GM12873 (cell line): ENCODE measurements around the gene SLF2.
A peak's percentile ranks its signal among the peaks of the same experiment; 100 is the strongest.

Experiments
- CTCF ChIP-seq: IDR thresholded peaks from 2 replicates; pipeline ENCODE4 v1.5.1; 2012; ENCODE audit warnings: low read depth, mild to moderate bottlenecking, moderate library complexity, low read length, control low read depth; ENCODE audit not compliant: insufficient read depth; ENCODE audit errors: missing control alignments

SLF2 gene

GRCh38 chr10:101007915-101008822 lies 95.4 kb downstream of the SLF2 start:
- no peak for TF ChIP-seq CTCF

GRCh38 chr10:101008823-101009423 lies 96.2 kb downstream of the SLF2 start:
- TF ChIP-seq CTCF, result no peak

- TF ChIP-seq CTCF, result no peak
Measured at GRCh38 chr10:101010329-101010728, 97.6 kb downstream of the SLF2 start.

- peak; percentile 30 for TF ChIP-seq CTCF
Measured at GRCh38 chr10:101011517-101012423, 99.0 kb downstream of the SLF2 start.

GRCh38 chr10:101012525-101013364 lies 100.0 kb downstream of the SLF2 start:
- peak; percentile 73 for TF ChIP-seq CTCF

- TF ChIP-seq CTCF, result no peak
Measured at GRCh38 chr10:101013365-101013825, 100.6 kb downstream of the SLF2 start.
